Fibroblast of villous mesenchyme (primary cell): ENCODE measurements around the gene CLTA. TPM values are rescaled to one million over a fixed set of nuclear protein-coding genes. Genes with fewer than 3 reads are reported as not detected.
"Not testable (repeated sequence)": the region's sequence is repeated elsewhere in the genome, so short reads cannot be mapped to it uniquely, and the experiment has no call there.

Experiments used
- DNase-seq: peaks from one replicate; pipeline ENCODE4 v3.0.0-alpha.2; 2010; ENCODE audit warnings: low read depth
- H3K4me3 ChIP-seq: 2 replicates; pipeline ENCODE4 v1.5.1; 2011; ENCODE audit warnings: low read depth, mild to moderate bottlenecking, low read length
- total RNA-seq: library from RNA; depleted of rRNA; stranded (reverse); fragments of >200 nt; gene quantifications from 2 replicates; pipeline ENCODE4 v1.2.3, GENCODE V29; 2012
- TF ChIP-seq, protein P1 (sequence below): IDR thresholded peaks from 2 replicates; pipeline ENCODE4 v1.5.1; 2012; ENCODE audit warnings: low read depth, mild to moderate bottlenecking, low read length; ENCODE audit not compliant: insufficient read depth

The CLTA gene
- total RNA-seq, 1 donor, result 194 TPM

- no peak overlapping the region for H3K4me3 ChIP-seq
- no peak for DNase-seq
- TF ChIP-seq, protein P1, sequence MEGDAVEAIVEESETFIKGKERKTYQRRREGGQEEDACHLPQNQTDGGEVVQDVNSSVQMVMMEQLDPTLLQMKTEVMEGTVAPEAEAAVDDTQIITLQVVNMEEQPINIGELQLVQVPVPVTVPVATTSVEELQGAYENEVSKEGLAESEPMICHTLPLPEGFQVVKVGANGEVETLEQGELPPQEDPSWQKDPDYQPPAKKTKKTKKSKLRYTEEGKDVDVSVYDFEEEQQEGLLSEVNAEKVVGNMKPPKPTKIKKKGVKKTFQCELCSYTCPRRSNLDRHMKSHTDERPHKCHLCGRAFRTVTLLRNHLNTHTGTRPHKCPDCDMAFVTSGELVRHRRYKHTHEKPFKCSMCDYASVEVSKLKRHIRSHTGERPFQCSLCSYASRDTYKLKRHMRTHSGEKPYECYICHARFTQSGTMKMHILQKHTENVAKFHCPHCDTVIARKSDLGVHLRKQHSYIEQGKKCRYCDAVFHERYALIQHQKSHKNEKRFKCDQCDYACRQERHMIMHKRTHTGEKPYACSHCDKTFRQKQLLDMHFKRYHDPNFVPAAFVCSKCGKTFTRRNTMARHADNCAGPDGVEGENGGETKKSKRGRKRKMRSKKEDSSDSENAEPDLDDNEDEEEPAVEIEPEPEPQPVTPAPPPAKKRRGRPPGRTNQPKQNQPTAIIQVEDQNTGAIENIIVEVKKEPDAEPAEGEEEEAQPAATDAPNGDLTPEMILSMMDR, result no peak
Observed at GRCh38 chr9:36158917-36159316, 31.8 kb upstream of the CLTA start.

DNA sequence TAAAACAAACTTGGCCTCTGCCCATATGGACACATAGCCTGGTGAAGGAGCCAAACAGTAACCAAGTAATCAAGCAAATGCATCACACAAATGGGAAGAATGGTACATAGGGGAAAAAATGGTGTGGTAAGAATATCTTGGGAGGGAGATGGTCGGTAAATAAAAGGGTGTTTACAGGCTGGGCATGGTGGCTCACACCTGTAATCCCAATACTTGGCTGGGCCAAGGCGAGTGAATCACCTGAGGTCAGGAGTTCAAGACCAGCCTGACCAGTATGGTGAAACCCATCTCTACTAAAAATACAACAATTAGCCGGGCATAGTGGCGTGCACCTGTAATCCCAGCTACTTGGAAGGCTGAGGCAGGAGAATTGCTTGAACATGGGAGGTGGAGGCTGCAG is 31.2 kb upstream of the CLTA start:
- not testable (repeated sequence) for DNase-seq

DNA sequence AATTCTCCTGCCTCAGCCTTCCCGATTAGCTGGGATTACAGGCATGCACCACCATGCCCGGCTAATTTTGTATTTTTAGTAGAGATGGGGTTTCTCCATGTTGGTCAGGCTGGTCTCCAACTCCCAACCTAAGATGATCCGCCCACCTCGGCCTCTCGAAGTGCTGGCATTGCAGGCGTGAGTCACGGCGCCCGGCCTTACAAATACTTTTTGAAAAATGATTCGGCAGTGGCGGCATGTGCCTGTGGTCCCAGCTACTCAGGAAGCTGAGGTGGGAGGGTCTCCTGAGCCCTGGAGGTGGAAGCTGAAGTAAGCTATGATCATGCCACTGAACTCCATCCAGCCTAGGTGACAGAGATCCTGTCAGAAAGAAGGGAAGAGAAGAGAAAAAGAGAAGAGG is 30.6 kb upstream of the CLTA start:
- DNase-seq, H3K4me3 ChIP-seq: not testable (repeated sequence)

More for the DNA sequence above, 31.2 kb upstream of the CLTA start:
- not testable (repeated sequence) for H3K4me3 ChIP-seq

DNA sequence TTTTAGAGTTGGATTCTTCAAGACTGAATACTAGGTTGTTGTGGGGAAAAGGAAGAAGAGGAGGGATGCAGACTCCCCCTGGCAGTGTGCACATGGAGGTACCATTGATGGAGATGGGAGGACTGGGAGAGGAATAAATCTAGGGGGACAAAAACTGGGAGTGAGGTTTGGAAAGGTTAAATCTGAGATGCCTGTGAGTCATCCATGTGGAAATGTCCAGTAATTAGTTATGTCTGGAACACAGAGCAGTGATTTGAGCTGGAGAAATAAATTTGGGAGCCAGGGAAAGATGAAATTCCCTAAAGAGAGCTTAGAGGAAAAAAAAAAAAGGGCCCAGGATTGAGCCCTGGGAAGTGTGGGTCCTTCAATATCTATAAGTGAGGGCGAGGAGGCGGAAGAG is 29.5 kb upstream of the CLTA start:
- DNase-seq, result peak; percentile 48
- TF ChIP-seq, protein P1, result no peak
- H3K4me3 ChIP-seq, result no peak overlapping the region

GRCh38 chr9:36162211-36162738 is 28.4 kb upstream of the CLTA start:
- DNase-seq, result no peak
- TF ChIP-seq, protein P1, result no peak

GRCh38 chr9:36163049-36163785 is 27.5 kb upstream of the CLTA start:
- TF ChIP-seq, protein P1, result no peak
- peak; percentile 92 for DNase-seq
- H3K4me3 ChIP-seq, result no peak overlapping the region

More at GRCh38 chr9:36162211-36162738, 28.4 kb upstream of the CLTA start:
- H3K4me3 ChIP-seq, result no peak overlapping the region

- H3K4me3 ChIP-seq, result no peak overlapping the region
- TF ChIP-seq, protein P1, result no peak
- DNase-seq, result peak; percentile 29
Observed at GRCh38 chr9:36163786-36164170, 26.9 kb upstream of the CLTA start.

DNA sequence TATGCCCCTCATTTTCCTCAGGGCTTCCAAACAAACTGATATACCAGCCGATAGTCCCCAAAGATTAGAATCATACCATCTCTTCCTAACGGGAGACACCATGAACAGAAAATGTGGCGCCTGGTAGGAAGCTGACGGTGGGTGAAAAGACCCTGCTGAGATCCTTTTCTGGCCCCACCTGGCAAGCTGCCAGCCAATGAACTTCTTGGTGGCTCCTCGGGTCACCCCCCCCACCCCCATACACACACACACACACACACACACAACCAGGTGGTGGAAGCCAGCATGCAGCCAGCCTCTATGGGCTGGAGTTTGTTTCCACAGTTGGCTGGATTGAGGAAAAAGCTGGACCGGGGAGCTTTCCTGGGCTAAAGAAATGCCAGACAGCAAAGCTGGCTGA is 26.3 kb upstream of the CLTA start:
- no peak overlapping the region for H3K4me3 ChIP-seq
- TF ChIP-seq, protein P1, result no peak
- DNase-seq, result no peak
